Measurements from ENCODE around the gene STX19. TPM values are rescaled to one million over a fixed set of nuclear protein-coding genes. Genes with fewer than 3 reads are reported as not detected.
"Not testable (repeated sequence)": the region's sequence is repeated elsewhere in the genome, so short reads cannot be mapped to it uniquely, and the experiment has no call there.

STX19 gene
- total RNA-seq, 1 donor from 2014 or later, result not detected

DNA sequence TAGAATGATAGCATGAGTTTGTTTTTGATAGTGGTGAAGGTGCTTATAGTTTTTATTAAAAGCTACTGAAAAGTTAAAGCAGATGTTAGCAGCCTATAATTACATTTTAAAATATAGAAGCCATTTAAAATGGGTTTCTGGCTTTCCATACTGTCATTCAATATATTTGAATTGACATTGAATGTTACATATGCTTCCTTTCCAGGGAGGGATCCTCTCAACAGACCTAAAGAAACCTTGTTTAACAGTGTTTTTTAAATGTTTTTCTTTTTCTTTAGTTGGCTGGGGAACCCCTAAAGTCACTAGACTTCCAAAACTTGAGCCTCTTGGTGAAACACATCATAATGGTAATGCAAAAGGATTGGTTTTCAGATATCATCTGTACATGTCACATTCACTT lies 22.1 kb upstream of the STX19 start:
- H3K9me3 Mint-ChIP-seq (ENCODE audit: unreplicated experiment), result no peaks in the 10 kb centered on the region
- no peaks in the 10 kb centered on the region for H3K4me1 Mint-ChIP-seq (ENCODE audit: low read depth, unreplicated experiment)
- no peaks in the 10 kb centered on the region for H4K20me1 ChIP-seq (ENCODE audit: insufficient read depth, low read length)
- H3K4me2 ChIP-seq (ENCODE audit: low read length), result no peak overlapping the region
- no peak overlapping the region for H3K27ac Mint-ChIP-seq (ENCODE audit: unreplicated experiment)
- no peaks in the 10 kb centered on the region for H3K27me3 ChIP-seq (ENCODE audit: insufficient read depth, low read length)
- no peak overlapping the region for H3K4me3 ChIP-seq (ENCODE audit: insufficient read depth, low read depth, low read length)
- no peak overlapping the region for H2AFZ ChIP-seq (ENCODE audit: low read depth, low read length)
- no peaks in the 10 kb centered on the region for H3K27me3 Mint-ChIP-seq (ENCODE audit: low read depth, unreplicated experiment)
- DNase-seq (ENCODE audit: low read depth) (no peak), FAIRE-seq (no peak)
- no peaks in the 10 kb centered on the region for H3K36me3 Mint-ChIP-seq (ENCODE audit: low read depth, unreplicated experiment)
- no peak overlapping the region for H3K27ac ChIP-seq (ENCODE audit: low read depth, low read length)
- H3K36me3 ChIP-seq (ENCODE audit: insufficient read depth, low read length), result no peaks in the 10 kb centered on the region
- no peaks in the 10 kb centered on the region for H3K9me3 ChIP-seq (ENCODE audit: insufficient read depth, low read depth, low read length)
- H3K9ac ChIP-seq (ENCODE audit: low read length), result no peak overlapping the region
- H3K4me3 Mint-ChIP-seq (ENCODE audit: unreplicated experiment), result no peak overlapping the region
- TF ChIP-seq EZH2 (IDR thresholded peaks at IDR 0.05; ENCODE audit: insufficient read depth, low read length), result no peak
- TF ChIP-seq, protein P1, sequence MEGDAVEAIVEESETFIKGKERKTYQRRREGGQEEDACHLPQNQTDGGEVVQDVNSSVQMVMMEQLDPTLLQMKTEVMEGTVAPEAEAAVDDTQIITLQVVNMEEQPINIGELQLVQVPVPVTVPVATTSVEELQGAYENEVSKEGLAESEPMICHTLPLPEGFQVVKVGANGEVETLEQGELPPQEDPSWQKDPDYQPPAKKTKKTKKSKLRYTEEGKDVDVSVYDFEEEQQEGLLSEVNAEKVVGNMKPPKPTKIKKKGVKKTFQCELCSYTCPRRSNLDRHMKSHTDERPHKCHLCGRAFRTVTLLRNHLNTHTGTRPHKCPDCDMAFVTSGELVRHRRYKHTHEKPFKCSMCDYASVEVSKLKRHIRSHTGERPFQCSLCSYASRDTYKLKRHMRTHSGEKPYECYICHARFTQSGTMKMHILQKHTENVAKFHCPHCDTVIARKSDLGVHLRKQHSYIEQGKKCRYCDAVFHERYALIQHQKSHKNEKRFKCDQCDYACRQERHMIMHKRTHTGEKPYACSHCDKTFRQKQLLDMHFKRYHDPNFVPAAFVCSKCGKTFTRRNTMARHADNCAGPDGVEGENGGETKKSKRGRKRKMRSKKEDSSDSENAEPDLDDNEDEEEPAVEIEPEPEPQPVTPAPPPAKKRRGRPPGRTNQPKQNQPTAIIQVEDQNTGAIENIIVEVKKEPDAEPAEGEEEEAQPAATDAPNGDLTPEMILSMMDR (IDR thresholded peaks at IDR 0.05; ENCODE audit: insufficient read depth, low read depth, low read length), result no peak
- H3K4me1 ChIP-seq (ENCODE audit: insufficient read depth, low read length), result no peaks in the 10 kb centered on the region
- H3K79me2 ChIP-seq (ENCODE audit: insufficient read depth, low read length), result no peaks in the 10 kb centered on the region

DNA sequence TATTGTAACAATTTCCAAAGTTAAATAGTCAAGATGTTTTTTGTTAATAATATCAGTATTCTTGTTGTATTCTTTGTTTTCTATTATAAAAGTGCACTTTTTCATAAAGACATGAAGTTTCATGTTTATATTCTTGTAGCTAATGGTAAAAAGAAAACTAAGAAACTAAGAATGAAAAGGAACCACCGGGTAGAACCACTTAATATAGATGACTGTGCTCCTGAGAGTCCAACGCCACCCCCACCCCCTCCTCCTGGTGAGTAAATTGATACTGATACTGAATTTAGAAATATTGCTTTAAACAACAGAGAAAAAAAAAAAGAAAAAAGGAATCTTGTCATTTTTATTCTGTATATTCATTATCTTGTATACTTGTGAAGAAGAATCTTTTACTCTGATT lies 20.9 kb upstream of the STX19 start:
- TF ChIP-seq, protein P1 (IDR thresholded peaks at IDR 0.05; ENCODE audit: insufficient read depth, low read depth, low read length), result no peak
- TF ChIP-seq EZH2 (IDR thresholded peaks at IDR 0.05; ENCODE audit: insufficient read depth, low read length), result no peak
- H3K4me2 ChIP-seq (ENCODE audit: low read length), result no peak overlapping the region
- H3K79me2 ChIP-seq (ENCODE audit: insufficient read depth, low read length), result no peaks in the 10 kb centered on the region
- Mint-ChIP-seq H3K36me3 (ENCODE audit: low read depth, unreplicated experiment) (no peaks in the 10 kb centered on the region), H3K4me1 (ENCODE audit: low read depth, unreplicated experiment) (no peaks in the 10 kb centered on the region), H3K27me3 (ENCODE audit: low read depth, unreplicated experiment) (no peaks in the 10 kb centered on the region), H3K27ac (ENCODE audit: unreplicated experiment) (no peak overlapping the region), H3K9me3 (ENCODE audit: unreplicated experiment) (no peaks in the 10 kb centered on the region), H3K4me3 (ENCODE audit: unreplicated experiment) (no peak overlapping the region)
- H3K9me3 ChIP-seq (ENCODE audit: insufficient read depth, low read depth, low read length), result no peaks in the 10 kb centered on the region
- no peak overlapping the region for H3K9ac ChIP-seq (ENCODE audit: low read length)
- no peak overlapping the region for H3K4me3 ChIP-seq (ENCODE audit: insufficient read depth, low read depth, low read length)
- no peaks in the 10 kb centered on the region for H4K20me1 ChIP-seq (ENCODE audit: insufficient read depth, low read length)
- H2AFZ ChIP-seq (ENCODE audit: low read depth, low read length), result no peak overlapping the region
- DNase-seq (ENCODE audit: low read depth), result no peak
- no peaks in the 10 kb centered on the region for H3K4me1 ChIP-seq (ENCODE audit: insufficient read depth, low read length)
- no peak overlapping the region for H3K27ac ChIP-seq (ENCODE audit: low read depth, low read length)
- H3K36me3 ChIP-seq (ENCODE audit: insufficient read depth, low read length), result no peaks in the 10 kb centered on the region
- FAIRE-seq, result no peak
- no peaks in the 10 kb centered on the region for H3K27me3 ChIP-seq (ENCODE audit: insufficient read depth, low read length)

DNA sequence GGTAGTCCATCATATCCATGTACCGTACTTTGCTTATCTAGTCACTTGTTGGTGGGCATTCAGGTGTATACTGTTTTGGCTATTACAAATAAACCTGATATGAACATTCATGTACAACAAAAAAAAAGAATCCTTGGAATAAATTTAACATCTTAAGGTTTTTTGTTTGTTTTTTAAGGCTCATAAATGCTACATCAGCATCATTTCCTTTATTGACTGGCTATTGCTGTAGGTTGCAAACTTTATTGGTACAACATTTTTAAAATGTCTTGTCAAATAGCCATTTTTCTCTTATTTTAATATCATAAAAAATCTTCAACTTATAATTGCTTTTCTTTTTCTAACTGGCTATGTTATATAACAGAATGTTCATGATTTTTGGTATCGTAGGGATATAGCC lies 18.1 kb upstream of the STX19 start:
- Histone ChIP-seq H3K79me2 (ENCODE audit: insufficient read depth, low read length) (no peaks in the 10 kb centered on the region), H2AFZ (ENCODE audit: low read depth, low read length) (no peak overlapping the region), H3K4me1 (ENCODE audit: insufficient read depth, low read length) (no peaks in the 10 kb centered on the region), H3K9ac (ENCODE audit: low read length) (no peak overlapping the region), H3K4me3 (ENCODE audit: insufficient read depth, low read depth, low read length) (no peak overlapping the region), H3K9me3 (ENCODE audit: insufficient read depth, low read depth, low read length) (no peaks in the 10 kb centered on the region), H4K20me1 (ENCODE audit: insufficient read depth, low read length) (no peaks in the 10 kb centered on the region), H3K36me3 (ENCODE audit: insufficient read depth, low read length) (no peaks in the 10 kb centered on the region), H3K4me2 (ENCODE audit: low read length) (no peak overlapping the region), H3K27ac (ENCODE audit: low read depth, low read length) (no peak overlapping the region), H3K27me3 (ENCODE audit: insufficient read depth, low read length) (no peaks in the 10 kb centered on the region)
- Mint-ChIP-seq H3K36me3 (ENCODE audit: low read depth, unreplicated experiment) (peaks cover 5% of the 10 kb centered on the region), H3K9me3 (ENCODE audit: unreplicated experiment) (no peaks in the 10 kb centered on the region), H3K4me3 (ENCODE audit: unreplicated experiment) (no peak overlapping the region), H3K27ac (ENCODE audit: unreplicated experiment) (no peak overlapping the region), H3K27me3 (ENCODE audit: low read depth, unreplicated experiment) (no peaks in the 10 kb centered on the region), H3K4me1 (ENCODE audit: low read depth, unreplicated experiment) (no peaks in the 10 kb centered on the region)
- FAIRE-seq, result no peak
- TF ChIP-seq, protein P1 (IDR thresholded peaks at IDR 0.05; ENCODE audit: insufficient read depth, low read depth, low read length), result no peak
- TF ChIP-seq EZH2 (IDR thresholded peaks at IDR 0.05; ENCODE audit: insufficient read depth, low read length), result no peak
- no peak for DNase-seq (ENCODE audit: low read depth)

GRCh38 chr3:94044100-94044936 lies 15.9 kb upstream of the STX19 start:
- H3K4me3 ChIP-seq (ENCODE audit: insufficient read depth, low read depth, low read length); H3K9ac ChIP-seq (ENCODE audit: low read length); H3K4me1 Mint-ChIP-seq (ENCODE audit: low read depth, unreplicated experiment); FAIRE-seq; DNase-seq (ENCODE audit: low read depth); H3K4me1 ChIP-seq (ENCODE audit: insufficient read depth, low read length); H3K79me2 ChIP-seq (ENCODE audit: insufficient read depth, low read length); H3K27me3 Mint-ChIP-seq (ENCODE audit: low read depth, unreplicated experiment); H3K27ac ChIP-seq (ENCODE audit: low read depth, low read length); H2AFZ ChIP-seq (ENCODE audit: low read depth, low read length); H3K9me3 ChIP-seq (ENCODE audit: insufficient read depth, low read depth, low read length); H3K4me3 Mint-ChIP-seq (ENCODE audit: unreplicated experiment); H3K36me3 Mint-ChIP-seq (ENCODE audit: low read depth, unreplicated experiment); H3K4me2 ChIP-seq (ENCODE audit: low read length); H3K27me3 ChIP-seq (ENCODE audit: insufficient read depth, low read length); H4K20me1 ChIP-seq (ENCODE audit: insufficient read depth, low read length); H3K36me3 ChIP-seq (ENCODE audit: insufficient read depth, low read length); H3K9me3 Mint-ChIP-seq (ENCODE audit: unreplicated experiment); H3K27ac Mint-ChIP-seq (ENCODE audit: unreplicated experiment): not testable (repeated sequence)
